K562 (cell line): Measurements from ENCODE around the gene PAF1. TPM values are rescaled to one million over a fixed set of nuclear protein-coding genes. Genes with fewer than 3 reads are reported as not detected.
A peak's percentile ranks its signal among the peaks of the same experiment; 100 is the strongest.

ENCODE experiments used
- BMI1 ChIP-seq: fragments of 150-350 bp; IDR thresholded peaks from 2 replicates; pipeline ENCODE4 v1.6.1; 2014; ENCODE audit warnings: low read length
- BRF1 ChIP-seq: IDR thresholded peaks from 3 replicates; pipeline ENCODE4 v1.6.1; 2011; ENCODE audit warnings: borderline replicate concordance, mild to moderate bottlenecking; ENCODE audit not compliant: insufficient read length; ENCODE audit errors: extremely low read depth
- CREB1 ChIP-seq, 2 experiments: sonication (generic) in 1 of 2; formaldehyde crosslinking in 1 of 2; IDR thresholded peaks; 2 replicates each; pipeline versions ENCODE4 v1.6.1 to v1.8.0; 2012 to 2022; ENCODE audit warnings: inconsistent platforms in 1 of 2, mild to moderate bottlenecking in 1 of 2, missing genetic modification reagents in 1 of 2, moderate library complexity in 1 of 2
- DIDO1 ChIP-seq: fragments of 450-650 bp; IDR thresholded peaks from 2 replicates; pipeline ENCODE4 v1.6.1; 2016; ENCODE audit warnings: low read depth, missing biosample characterization, missing genetic modification characterization
- FOS ChIP-seq: IDR thresholded peaks from 3 replicates; pipeline ENCODE4 v1.6.1; 2011; ENCODE audit not compliant: insufficient read length; ENCODE audit errors: extremely low read depth
- FOXP4 ChIP-seq: sonication (generic); formaldehyde crosslinking; IDR thresholded peaks from 2 replicates; pipeline ENCODE4 v1.8.0; 2022; ENCODE audit warnings: mild to moderate bottlenecking, missing genetic modification reagents, borderline replicate concordance
- MAZ ChIP-seq, 2 experiments: fragments of 450-650 bp in 1 of 2; sonication (generic) in 1 of 2; formaldehyde crosslinking; IDR thresholded peaks in 1 of 2; conservative IDR thresholded peaks in 1 of 2; 2 replicates each; pipeline versions ENCODE4 v1.4.0 to v1.5.0; 2020; ENCODE audit warnings: mild to moderate bottlenecking in 1 of 2, missing genetic modification reagents in 1 of 2
- NCOR1 ChIP-seq: fragments of 450-650 bp; IDR thresholded peaks from 2 replicates; pipeline ENCODE4 v1.6.1; 2016; ENCODE audit warnings: mild to moderate bottlenecking, moderate library complexity
- NONO ChIP-seq, 2 experiments: fragments of 200-400 bp in 1 of 2; fragments of 450-650 bp in 1 of 2; formaldehyde crosslinking in 1 of 2; IDR thresholded peaks; 2 replicates each; pipeline ENCODE4 v1.6.1; 2017; ENCODE audit warnings: low read depth in 2 of 2, mild to moderate bottlenecking in 2 of 2, moderate library complexity in 2 of 2, low read length in 1 of 2
- POLR2G ChIP-seq: fragments of 200-400 bp; formaldehyde crosslinking; IDR thresholded peaks from 2 replicates; pipeline ENCODE4 v1.6.1; 2017; ENCODE audit warnings: low read depth, mild to moderate bottlenecking, antibody characterized with exemption, low read length, moderate library complexity
- RBBP5 ChIP-seq: fragments of 200-600 bp; sonication (generic); IDR thresholded peaks from 2 replicates; pipeline ENCODE4 v1.6.1; 2012; ENCODE audit warnings: borderline replicate concordance, mild to moderate bottlenecking, low read length, control low read depth, inconsistent platforms; ENCODE audit not compliant: insufficient read depth, poor library complexity, severe bottlenecking
- TAF9B ChIP-seq: fragments of 450-650 bp; IDR thresholded peaks from 2 replicates; pipeline ENCODE4 v1.6.1; 2018; ENCODE audit warnings: mild to moderate bottlenecking; ENCODE audit not compliant: partially characterized antibody
- TFE3 ChIP-seq: fragments of 450-650 bp; formaldehyde crosslinking; IDR thresholded peaks from 2 replicates; pipeline ENCODE4 v1.4.0; 2020; ENCODE audit warnings: mild to moderate bottlenecking, mixed read lengths
- YBX1 ChIP-seq: fragments of 450-650 bp; IDR thresholded peaks from 2 replicates; pipeline ENCODE4 v1.7.1; 2016; ENCODE audit warnings: mild to moderate bottlenecking
- ZFX ChIP-seq: sonication (generic); formaldehyde crosslinking; IDR thresholded peaks from 2 replicates; pipeline ENCODE4 v1.8.0; 2022; ENCODE audit warnings: mild to moderate bottlenecking, missing genetic modification reagents, moderate library complexity
- ZNF239 ChIP-seq: fragments of 250-450 bp; sonication (Bioruptor Pico); IDR thresholded peaks from 2 replicates; pipeline ENCODE4 v1.4.0; 2020; ENCODE audit warnings: mild to moderate bottlenecking
- ZNF311 ChIP-seq: fragments of 250-450 bp; sonication (Bioruptor Pico); IDR thresholded peaks from 2 replicates; pipeline ENCODE4 v1.4.0; 2020; ENCODE audit warnings: mild to moderate bottlenecking, moderate library complexity
- ZNF384 ChIP-seq: IDR thresholded peaks from 2 replicates; pipeline ENCODE4 v1.6.1; 2012; ENCODE audit warnings: low read depth, low read length, improper control_type of control experiment
- polyA plus RNA-seq, 8 experiments: library from polyadenylated mRNA; depleted of rRNA in 4 of 8; stranded (reverse) in 5 of 8; unstranded in 3 of 8; fragments of >200 nt; fragmentation: Nextera tagmentation in 2 of 8; fragmentation: Illumina TruSeq in 1 of 8; extraction: Ambion mirVana in 2 of 8; extraction: Trizol in 1 of 8; gene quantifications; 2 replicates each; pipeline versions ENCODE4 v1.2.1 to v1.2.3, GENCODE V29; 2011 to 2014; ENCODE audit warnings: inconsistent platforms in 1 of 8, missing spikeins in 1 of 8
- total RNA-seq, 7 experiments: library from RNA; depleted of rRNA in 6 of 7; stranded (reverse); fragments of >200 nt in 6 of 7; fragmentation: Illumina TruSeq in 2 of 7; extraction: Trizol in 2 of 7; gene quantifications; 2 replicates each; pipeline versions ENCODE4 v1.2.1 to v1.2.3, GENCODE V29; 2011 to 2021; ENCODE audit warnings: low replicate concordance in 1 of 7
- TF ChIP-seq, protein P1 (sequence below): sonication (generic); formaldehyde crosslinking; IDR thresholded peaks from 2 replicates; pipeline ENCODE4 v1.8.0; 2022; ENCODE audit warnings: mild to moderate bottlenecking, missing genetic modification reagents
- TF ChIP-seq, protein P2 (sequence below): fragments of 450-650 bp; IDR thresholded peaks from 2 replicates; pipeline ENCODE4 v1.6.1; 2017; ENCODE audit warnings: antibody characterized with exemption

PAF1 gene
- total and polyA plus RNA-seq, 9 of the 15 experiments (the other 6 are each of a cell fraction or from before 2014, with no cell fraction given): 1.5 to 45.0 (median 33.8) TPM

GRCh38 chr19:39435499-39436349 is 44.8 kb upstream of the PAF1 start, which contains the start of gene RPS16 (continued):
- TF ChIP-seq ZFX: peak; percentile 83
- peak; percentile 100 for TF ChIP-seq POLR2G
- no peak for TF ChIP-seq ZNF311 (CRISPR knock-in tag)
- no peak for TF ChIP-seq BRF1
- no peak for TF ChIP-seq DIDO1 (tag)
- TF ChIP-seq CREB1 (IDR thresholded peaks at IDR 0.05): peak; percentile 67
- TF ChIP-seq CREB1 (CRISPR knock-in tag; IDR thresholded peaks at IDR 0.05): peak; percentile 82
- TF ChIP-seq FOS: no peak
- TF ChIP-seq, protein P1, sequence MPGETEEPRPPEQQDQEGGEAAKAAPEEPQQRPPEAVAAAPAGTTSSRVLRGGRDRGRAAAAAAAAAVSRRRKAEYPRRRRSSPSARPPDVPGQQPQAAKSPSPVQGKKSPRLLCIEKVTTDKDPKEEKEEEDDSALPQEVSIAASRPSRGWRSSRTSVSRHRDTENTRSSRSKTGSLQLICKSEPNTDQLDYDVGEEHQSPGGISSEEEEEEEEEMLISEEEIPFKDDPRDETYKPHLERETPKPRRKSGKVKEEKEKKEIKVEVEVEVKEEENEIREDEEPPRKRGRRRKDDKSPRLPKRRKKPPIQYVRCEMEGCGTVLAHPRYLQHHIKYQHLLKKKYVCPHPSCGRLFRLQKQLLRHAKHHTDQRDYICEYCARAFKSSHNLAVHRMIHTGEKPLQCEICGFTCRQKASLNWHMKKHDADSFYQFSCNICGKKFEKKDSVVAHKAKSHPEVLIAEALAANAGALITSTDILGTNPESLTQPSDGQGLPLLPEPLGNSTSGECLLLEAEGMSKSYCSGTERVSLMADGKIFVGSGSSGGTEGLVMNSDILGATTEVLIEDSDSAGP (CRISPR knock-in tag): no peak
- no peak for TF ChIP-seq YBX1
- TF ChIP-seq RBBP5: peak; percentile 84
- no peak for TF ChIP-seq NCOR1
- no peak for TF ChIP-seq BMI1
- TF ChIP-seq TAF9B: peak; percentile 97
- peak; percentile 35 to 90; a peak in 2 of 4 replicates for TF ChIP-seq NONO (IDR thresholded peaks at IDR 0.05; ENCODE audit: low read depth in 2 of 2, low read length in 1 of 2)
- TF ChIP-seq ZNF384: no peak
- TF ChIP-seq ZNF239 (CRISPR knock-in tag): no peak
- TF ChIP-seq FOXP4 (CRISPR knock-in tag): no peak
- TF ChIP-seq MAZ (CRISPR knock-in tag; conservative IDR thresholded peaks at IDR 0.05 in 1 of 2, IDR thresholded peaks at IDR 0.05 in 1 of 2): peak; percentile 69 to 73
- TF ChIP-seq, protein P2, sequence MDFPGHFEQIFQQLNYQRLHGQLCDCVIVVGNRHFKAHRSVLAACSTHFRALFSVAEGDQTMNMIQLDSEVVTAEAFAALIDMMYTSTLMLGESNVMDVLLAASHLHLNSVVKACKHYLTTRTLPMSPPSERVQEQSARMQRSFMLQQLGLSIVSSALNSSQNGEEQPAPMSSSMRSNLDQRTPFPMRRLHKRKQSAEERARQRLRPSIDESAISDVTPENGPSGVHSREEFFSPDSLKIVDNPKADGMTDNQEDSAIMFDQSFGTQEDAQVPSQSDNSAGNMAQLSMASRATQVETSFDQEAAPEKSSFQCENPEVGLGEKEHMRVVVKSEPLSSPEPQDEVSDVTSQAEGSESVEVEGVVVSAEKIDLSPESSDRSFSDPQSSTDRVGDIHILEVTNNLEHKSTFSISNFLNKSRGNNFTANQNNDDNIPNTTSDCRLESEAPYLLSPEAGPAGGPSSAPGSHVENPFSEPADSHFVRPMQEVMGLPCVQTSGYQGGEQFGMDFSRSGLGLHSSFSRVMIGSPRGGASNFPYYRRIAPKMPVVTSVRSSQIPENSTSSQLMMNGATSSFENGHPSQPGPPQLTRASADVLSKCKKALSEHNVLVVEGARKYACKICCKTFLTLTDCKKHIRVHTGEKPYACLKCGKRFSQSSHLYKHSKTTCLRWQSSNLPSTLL: peak; percentile 99
- no peak for TF ChIP-seq TFE3 (CRISPR knock-in tag)
